Lung (tissue), 13 donors: ENCODE results near the gene TUBD1. TPM values are rescaled to one million over a fixed set of nuclear protein-coding genes. Genes with fewer than 3 reads are reported as not detected.

Source experiments
- ATAC-seq: fragments of 200-7000 bp; cut with Tn5 transposase; one replicate; pipeline ENCODE4 v1.9.1; 2020; ENCODE audit warnings: moderate number of reproducible peaks; ENCODE audit not compliant: insufficient read depth, low FRiP score
- DNase-seq, 3 donors: peaks; one replicate each; pipeline ENCODE4 v3.0.0-alpha.2; 2013 to 2017
- H3K27ac ChIP-seq, 2 donors: one replicate each; pipeline ENCODE4 v1.5.1; 2013; ENCODE audit warnings: mild to moderate bottlenecking in 2 of 2, moderate library complexity in 2 of 2, control low read depth in 1 of 2, inconsistent platforms in 1 of 2, low read depth in 1 of 2, low read length in 1 of 2
- H3K27me3 ChIP-seq, 3 donors: one replicate each; pipeline ENCODE4 v1.5.1; 2013; ENCODE audit warnings: low read length in 2 of 3; ENCODE audit not compliant: control insufficient read depth in 3 of 3, insufficient read depth in 3 of 3
- H3K36me3 ChIP-seq, 4 donors: one replicate each; pipeline ENCODE4 v1.5.1; 2013; ENCODE audit warnings: low read length in 4 of 4, mild to moderate bottlenecking in 1 of 4, moderate library complexity in 1 of 4; ENCODE audit not compliant: control insufficient read depth in 4 of 4, insufficient read depth in 4 of 4
- H3K4me1 ChIP-seq, 5 donors: one replicate each; pipeline ENCODE4 v1.5.1; 2013; ENCODE audit warnings: low read length in 5 of 5, mild to moderate bottlenecking in 2 of 5, moderate library complexity in 1 of 5; ENCODE audit not compliant: control insufficient read depth in 5 of 5, insufficient read depth in 5 of 5
- H3K4me3 ChIP-seq: one replicate; pipeline ENCODE4 v1.5.1; 2013; ENCODE audit warnings: mild to moderate bottlenecking, control low read depth, moderate library complexity
- H3K9ac ChIP-seq, 2 donors: one replicate each; pipeline ENCODE4 v1.5.1; 2013; ENCODE audit warnings: low read length in 2 of 2, control low read depth in 1 of 2; ENCODE audit not compliant: insufficient read depth in 1 of 2
- H3K9me3 ChIP-seq, 4 donors: one replicate each; pipeline ENCODE4 v1.5.1; 2013; ENCODE audit warnings: low read length in 3 of 4, mild to moderate bottlenecking in 1 of 4, moderate library complexity in 1 of 4; ENCODE audit not compliant: control insufficient read depth in 4 of 4, insufficient read depth in 3 of 4
- CTCF ChIP-seq: IDR thresholded peaks from 2 replicates; pipeline ENCODE4 v1.5.1; 2012; ENCODE audit warnings: mild to moderate bottlenecking; ENCODE audit errors: control extremely low read depth, extremely low read depth
- WGBS, 2 donors: extraction: QIAGEN DNeasy Blood & Tissue Kit; methylation state at CpG; one replicate each; pipeline ENCODE4 v1.1.7; 2013; 5-methylcytosine and 5-hydroxymethylcytosine counted together
- polyA plus RNA-seq, 2 donors: library from polyadenylated mRNA; stranded (reverse); fragments of 200-250 nt; gene quantifications; one replicate each; pipeline ENCODE4 v1.2.1, GENCODE V29; 2013
- small RNA-seq: library from RNA; depleted of rRNA; stranded (forward); fragments of <200 nt; gene quantifications from one replicate; pipeline ENCODE3, GENCODE V24; 2014; ENCODE audit warnings: low replicate concordance
- total RNA-seq, 2 donors: library from RNA; depleted of rRNA in 1 of 2; stranded (reverse); fragments of >200 nt in 1 of 2; gene quantifications; one replicate each; pipeline ENCODE4 v1.2.1, GENCODE V29; 2014 to 2021
- donor health status: control.
- donor health status: control.
- donor health status: Bipolar disorder and iron deficiency.
- donor health status: healthy.
- donor health status: DM: yes; HTN: yes; CAD: no.

Gene TUBD1
- total and polyA plus RNA-seq, 4 donors, result 4.8 to 15.3 (median 5.4) TPM

GRCh38 chr17:59811209-59811608 is 81.5 kb downstream of the TUBD1 start:
- WGBS, 2 donors, result 88 to 90% methylated on average over 1 of the region's 1 CpG
- Histone ChIP-seq H3K4me1 (no peaks in the 10 kb centered on the region), H3K9ac (no peak overlapping the region), H3K9me3 (no peaks in the 10 kb centered on the region), H3K27me3 (no peaks in the 10 kb centered on the region), H3K36me3 (peaks cover 0 to 14% (median 3%) of the 10 kb centered on the region in 4 donors), H3K4me3 (no peak overlapping the region), H3K27ac (no peak overlapping the region)
- no peak for TF ChIP-seq CTCF
- no peak for DNase-seq
- no peak for ATAC-seq

- H3K27me3 ChIP-seq, result no peaks in the 10 kb centered on the region
- no peak for ATAC-seq
- no peak overlapping the region for H3K27ac ChIP-seq
- no peak overlapping the region for H3K9ac ChIP-seq
- H3K4me1 ChIP-seq, result no peaks in the 10 kb centered on the region
- H3K9me3 ChIP-seq, result no peaks in the 10 kb centered on the region
- no peak for DNase-seq
- peaks cover 0 to 14% (median 3%) of the 10 kb centered on the region in 4 donors for H3K36me3 ChIP-seq
- WGBS, 2 donors, result 96 to 100% methylated on average over 1 of the region's 1 CpG
- no peak overlapping the region for H3K4me3 ChIP-seq
- TF ChIP-seq CTCF, result no peak
Measured at GRCh38 chr17:59810894-59811153, 81.9 kb downstream of the TUBD1 start.

Small RNAs within 50 kb of the gene (small RNA-seq; reads per million reads assigned to genes)
- not detected for gene RNU6-450P
- not detected for gene RPS29P21

Other genes with a start within 250 kb of the TUBD1 start
- gene PTRH2, start 185.5 kb downstream of the TUBD1 start, total RNA-seq, result 10 to 100 TPM; 10.5 to 17.8 TPM
- 10 to 100 TPM; 40.4 to 66.0 TPM for gene PTRH2, start 185.5 kb downstream of the TUBD1 start, polyA plus RNA-seq
- gene VMP1, start 185.3 kb downstream of the TUBD1 start, total RNA-seq, result 100 to 1,000 TPM; 145 to 249 TPM
- gene VMP1, start 185.3 kb downstream of the TUBD1 start, polyA plus RNA-seq, result 100 to 1,000 TPM in 1 of 2 donors, 10 to 100 TPM in 1; 92.5 to 170 TPM
- 10 to 100 TPM; 25.1 to 59.2 TPM for gene RPS6KB1, start 178 bp upstream of the TUBD1 start, total RNA-seq
- 10 to 100 TPM in 1 of 2 donors, 1 to 10 TPM in 1; 8.7 to 10.0 TPM for gene RPS6KB1, start 178 bp upstream of the TUBD1 start, polyA plus RNA-seq
- 10 to 100 TPM; 22.6 to 23.9 TPM for gene RNFT1, start 71.8 kb upstream of the TUBD1 start, total RNA-seq
- gene RNFT1, start 71.8 kb upstream of the TUBD1 start, polyA plus RNA-seq, result 10 to 100 TPM; 23.5 to 25.1 TPM
- gene HEATR6, start 186.0 kb upstream of the TUBD1 start, total RNA-seq, result 10 to 100 TPM; 19.5 to 23.3 TPM
- gene HEATR6, start 186.0 kb upstream of the TUBD1 start, polyA plus RNA-seq, result 1 to 10 TPM; 7.1 to 8.1 TPM